Prostate gland (tissue), 2 donors: ENCODE measurements around the gene ZNF74.

Experiments
- CTCF ChIP-seq, 4 experiments: fragments of 200-600 bp in 2 of 4; fragments of 450-650 bp in 2 of 4; sonication (generic) in 2 of 4; IDR thresholded peaks; 1 replicate in 3 of 4; 2 replicates in 1 of 4; pipeline ENCODE4 v1.5.1; 2016 to 2019; ENCODE audit warnings: antibody characterized with exemption in 4 of 4, mild to moderate bottlenecking in 2 of 4, moderate library complexity in 2 of 4
- POLR2A ChIP-seq: fragments of 450-650 bp; IDR thresholded peaks from one replicate; pipeline ENCODE4 v1.6.1; 2016; ENCODE audit warnings: antibody characterized with exemption, mild to moderate bottlenecking

- TF ChIP-seq CTCF (IDR thresholded peaks at IDR 0.05) (no peak), POLR2A (no peak)
Measured at GRCh38 chr22:20427945-20428417, 34.0 kb downstream of the ZNF74 start.
